A549 (cell line): ENCODE results near the gene GPR12. TPM values are rescaled to one million over a fixed set of nuclear protein-coding genes. Genes with fewer than 3 reads are reported as not detected.

Experiments used
- polyA plus RNA-seq, 4 experiments: library from polyadenylated mRNA; depleted of rRNA in 3 of 4; stranded (reverse); fragments of >200 nt; fragmentation: RNase III in 1 of 4; extraction: RNeasy Plus Mini Kit Qiagen cat#74134 plus additional on column Dnase treatment in 1 of 4; gene quantifications; 2 replicates in 3 of 4; 3 replicates in 1 of 4; pipeline ENCODE4 v1.2.3, GENCODE V29; 2011 to 2017

GPR12 gene
- polyA plus RNA-seq, 2 of the 4 experiments (the other 2 are of a cell fraction) = not detected

Other genes with a start within 250 kb of the GPR12 start
- gene WASF3, start 203.1 kb downstream of the GPR12 start, polyA plus RNA-seq (2011; rRNA removed) = 0.45 and 0.56 TPM in 2 replicates
- 0.09 to 0.12 TPM (median 0.10 TPM) in 3 replicates for gene WASF3, start 203.1 kb downstream of the GPR12 start, polyA plus RNA-seq (2017; fragmentation: RNase III; extraction: RNeasy Plus Mini Kit Qiagen cat#74134 plus additional on column Dnase treatment)